Stomach (tissue), 9 donors: ENCODE measurements around the gene THBS4. TPM values are rescaled to one million over a fixed set of nuclear protein-coding genes. Genes with fewer than 3 reads are reported as not detected.

Experiments used
- DNase-seq, 2 donors: peaks; one replicate each; pipeline versions ENCODE4 v3.0.0 to v3.0.0-alpha.2; 2013 to 2019
- H3K27ac ChIP-seq, 5 donors: fragments of 200-600 bp in 4 of 5; sonication (generic) in 4 of 5; one replicate each; pipeline ENCODE4 v1.5.1; 2013 to 2019; ENCODE audit warnings: mild to moderate bottlenecking in 1 of 5, moderate library complexity in 1 of 5
- H3K27me3 ChIP-seq, 3 donors: fragments of 200-600 bp; sonication (generic); one replicate each; pipeline ENCODE4 v1.5.1; 2017 to 2019; ENCODE audit warnings: mixed run types in 1 of 3
- H3K36me3 ChIP-seq, 4 donors: fragments of 200-600 bp; sonication (generic); 1 replicate in 3 of 4; 2 replicates in 1 of 4; pipeline ENCODE4 v1.5.1; 2016 to 2019
- H3K4me1 ChIP-seq, 4 donors: fragments of 200-600 bp; sonication (generic); one replicate each; pipeline ENCODE4 v1.5.1; 2016 to 2019
- H3K4me3 ChIP-seq, 4 donors: fragments of 200-600 bp; sonication (generic) in 3 of 4; one replicate each; pipeline ENCODE4 v1.5.1; 2016 to 2019; ENCODE audit warnings: mild to moderate bottlenecking in 1 of 4
- H3K9me3 ChIP-seq, 4 donors: fragments of 200-600 bp; sonication (generic); one replicate each; pipeline ENCODE4 v1.5.1; 2016 to 2019
- CTCF ChIP-seq, 7 experiments: fragments of 450-650 bp in 4 of 7; fragments of 200-600 bp in 3 of 7; sonication (generic) in 3 of 7; IDR thresholded peaks; one replicate each; pipeline ENCODE4 v1.5.1; 2016 to 2019; ENCODE audit warnings: antibody characterized with exemption in 7 of 7, control low read depth in 2 of 7, mild to moderate bottlenecking in 1 of 7
- EP300 ChIP-seq: sonication (generic); formaldehyde crosslinking; IDR thresholded peaks from one replicate; pipeline ENCODE4 v1.6.1; 2017; ENCODE audit warnings: antibody characterized with exemption
- POLR2A ChIP-seq, 4 donors: fragments of 450-650 bp; IDR thresholded peaks; one replicate each; pipeline ENCODE4 v1.6.1; 2016; ENCODE audit warnings: antibody characterized with exemption in 4 of 4, control low read depth in 2 of 4, mild to moderate bottlenecking in 1 of 4, moderate library complexity in 1 of 4
- POLR2AphosphoS5 ChIP-seq, 3 donors: sonication (generic); formaldehyde crosslinking; IDR thresholded peaks; one replicate each; pipeline ENCODE4 v1.6.1; 2016; ENCODE audit warnings: antibody characterized with exemption in 3 of 3
- WGBS, 5 donors: extraction: QIAGEN DNeasy Blood & Tissue Kit in 3 of 5; methylation state at CpG; one replicate each; pipeline versions ENCODE4 v1.1.5 to v1.1.7; 2013 to 2018; 5-methylcytosine and 5-hydroxymethylcytosine counted together
- intact Hi-C: fragments of 100-400 bp; cut with DNase I; formaldehyde crosslinking; loops from one replicate; pipeline ENCODE4 v1.15.1; 2023; ENCODE audit warnings: low total_unique reads
- polyA plus RNA-seq, 3 donors: library from polyadenylated mRNA; stranded (reverse); fragments of 200-250 nt; gene quantifications; one replicate each; pipeline ENCODE4 v1.2.3, GENCODE V29; 2013
- total RNA-seq, 5 donors: library from RNA; depleted of rRNA; stranded (reverse); fragments of >200 nt; gene quantifications; one replicate each; pipeline versions ENCODE4 v1.1.0 to v1.2.3, GENCODE V29; 2014 to 2016
- donor health status: healthy with polysubstance abuse.
- donor health status: Bipolar disorder and iron deficiency.
- donor health status: healthy.

THBS4 gene
- total and polyA plus RNA-seq, 8 donors, result 0.19 to 38.2 (median 6.7) TPM; not detected in 1

GRCh38 chr5:80097451-80097850 lies 62.3 kb downstream of the THBS4 start:
- intact Hi-C loops, result no loop called here
- 89 to 95% (median 94%) methylated on average over 10 of the region's 10 CpGs for WGBS, 5 donors

GRCh38 chr5:80101993-80102392 lies 66.8 kb downstream of the THBS4 start:
- Histone ChIP-seq H3K4me3 (no peak overlapping the region), H3K36me3 (no peaks in the 10 kb centered on the region), H3K9me3 (no peaks in the 10 kb centered on the region), H3K4me1 (no peaks in the 10 kb centered on the region), H3K27ac (no peak overlapping the region), H3K27me3 (no peaks in the 10 kb centered on the region)
- DNase-seq, result no peak
- no peak for TF ChIP-seq CTCF (IDR thresholded peaks at IDR 0.05)
- no peak for TF ChIP-seq POLR2A (IDR thresholded peaks at IDR 0.05)
- no peak for TF ChIP-seq POLR2AphosphoS5 (IDR thresholded peaks at IDR 0.05)
- no peak for TF ChIP-seq EP300
- intact Hi-C loops, result loop anchor here (10.0 kb wide), 1 partner anchor 173 kb away; no protein-coding TSS in a partner anchor

More at GRCh38 chr5:80097451-80097850, 62.3 kb downstream of the THBS4 start:
- Histone ChIP-seq H3K9me3 (no peaks in the 10 kb centered on the region), H3K27me3 (no peaks in the 10 kb centered on the region), H3K4me1 (peaks cover 0 to 14% (median 0%) of the 10 kb centered on the region in 4 donors), H3K36me3 (no peaks in the 10 kb centered on the region), H3K4me3 (no peak overlapping the region), H3K27ac (no peak overlapping the region)
- TF ChIP-seq EP300 (no peak), POLR2AphosphoS5 (IDR thresholded peaks at IDR 0.05) (no peak), CTCF (IDR thresholded peaks at IDR 0.05) (no peak), POLR2A (IDR thresholded peaks at IDR 0.05) (no peak)
- no peak for DNase-seq

- DNase-seq, result no peak
- Histone ChIP-seq H3K9me3 (no peaks in the 10 kb centered on the region), H3K27ac (no peak overlapping the region), H3K36me3 (no peaks in the 10 kb centered on the region), H3K4me3 (no peak overlapping the region), H3K4me1 (no peaks in the 10 kb centered on the region), H3K27me3 (no peaks in the 10 kb centered on the region)
- TF ChIP-seq POLR2AphosphoS5 (IDR thresholded peaks at IDR 0.05) (no peak), POLR2A (IDR thresholded peaks at IDR 0.05) (no peak), EP300 (no peak), CTCF (IDR thresholded peaks at IDR 0.05) (no peak)
- WGBS, 5 donors, result 81 to 93% (median 88%) methylated on average over 6 of the region's 6 CpGs
- intact Hi-C loops, result loop anchor here (10.0 kb wide), 1 partner anchor 171 kb away; no protein-coding TSS in a partner anchor
These were observed 68.2 kb downstream of the THBS4 start for GRCh38 chr5:80103371-80103770.

- 70 to 85% (median 74%) methylated on average over 7 of the region's 7 CpGs for WGBS, 5 donors
- TF ChIP-seq POLR2AphosphoS5 (IDR thresholded peaks at IDR 0.05) (no peak), EP300 (no peak), POLR2A (IDR thresholded peaks at IDR 0.05) (no peak), CTCF (IDR thresholded peaks at IDR 0.05) (no peak)
- intact Hi-C loops, result loop anchor here (10.0 kb wide), 1 partner anchor 169 kb away; no protein-coding TSS in a partner anchor
These were observed 70.7 kb downstream of the THBS4 start for GRCh38 chr5:80105698-80106439.

More at GRCh38 chr5:80105698-80106439, 70.7 kb downstream of the THBS4 start:
- H3K4me3 ChIP-seq, result no peak overlapping the region
- no peak overlapping the region for H3K27ac ChIP-seq
- H3K9me3 ChIP-seq, result no peaks in the 10 kb centered on the region
- no peaks in the 10 kb centered on the region for H3K27me3 ChIP-seq
- peaks cover 0 to 20% (median 4%) of the 10 kb centered on the region in 4 donors for H3K4me1 ChIP-seq
- H3K36me3 ChIP-seq, result no peaks in the 10 kb centered on the region
- peak in 1 of 2 donors; percentile 74 for DNase-seq
